HG02943 (cell line): ENCODE measurements around the gene GRK2.
A peak's percentile ranks its signal among the peaks of the same experiment; 100 is the strongest.

Experiments
- ATAC-seq: cut with Tn5 transposase; IDR thresholded peaks from one replicate; pipeline ENCODE4 v1.9.1; 2021; ENCODE audit warnings: mild to moderate bottlenecking, low read depth, moderate library complexity; ENCODE audit not compliant: unreplicated experiment

GRK2 gene

GRCh38 chr11:67280788-67281551 lies 14.7 kb downstream of the GRK2 start:
- ATAC-seq = no peak

- ATAC-seq = no peak
Measured at GRCh38 chr11:67281552-67282150, 15.4 kb downstream of the GRK2 start.

DNA sequence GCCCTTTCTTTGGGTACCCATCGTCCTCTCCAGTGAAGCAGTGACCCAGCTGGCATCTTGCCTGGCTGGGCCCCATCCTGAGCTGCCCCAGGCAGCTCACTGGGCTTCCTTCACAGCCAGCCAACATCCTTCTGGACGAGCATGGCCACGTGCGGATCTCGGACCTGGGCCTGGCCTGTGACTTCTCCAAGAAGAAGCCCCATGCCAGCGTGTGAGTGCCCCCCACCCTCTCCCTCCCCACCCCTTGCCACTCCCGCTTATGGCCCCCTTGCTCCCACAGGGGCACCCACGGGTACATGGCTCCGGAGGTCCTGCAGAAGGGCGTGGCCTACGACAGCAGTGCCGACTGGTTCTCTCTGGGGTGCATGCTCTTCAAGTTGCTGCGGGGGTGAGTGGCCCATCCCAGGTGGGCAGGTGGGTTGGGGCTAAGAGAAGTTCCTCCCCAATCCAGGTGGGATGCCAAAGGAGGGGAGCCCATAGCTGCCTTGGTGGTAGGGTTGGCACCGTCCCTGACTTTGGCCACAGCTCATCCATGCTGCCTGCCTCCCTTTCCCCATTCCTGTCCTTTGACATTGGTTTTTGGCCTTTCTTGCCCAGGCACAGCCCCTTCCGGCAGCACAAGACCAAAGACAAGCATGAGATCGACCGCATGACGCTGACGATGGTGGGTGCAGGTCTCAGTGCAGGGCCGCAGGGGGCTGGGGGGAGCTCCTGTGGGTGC lies 16.0 kb downstream of the GRK2 start:
- no peak for ATAC-seq

DNA sequence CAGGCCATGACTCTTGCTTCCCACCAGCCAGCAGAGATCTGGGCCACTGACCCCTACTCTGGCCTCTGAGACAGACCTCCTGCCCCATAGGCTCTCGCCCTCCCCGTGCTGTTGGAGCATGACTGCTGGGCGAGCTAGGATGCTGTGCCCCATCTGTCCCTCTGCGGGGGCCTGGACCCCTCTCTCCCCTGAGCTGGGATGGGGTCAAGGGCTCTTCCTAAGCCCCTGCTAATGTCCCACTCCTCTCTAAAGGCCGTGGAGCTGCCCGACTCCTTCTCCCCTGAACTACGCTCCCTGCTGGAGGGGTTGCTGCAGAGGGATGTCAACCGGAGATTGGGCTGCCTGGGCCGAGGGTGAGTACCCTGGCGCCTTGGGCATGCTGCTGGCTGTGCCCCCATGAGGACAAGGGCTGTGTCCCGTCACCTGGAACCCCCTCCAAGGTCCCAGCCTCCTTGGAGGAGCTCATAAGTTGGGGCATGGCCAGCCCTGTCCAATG lies 16.7 kb downstream of the GRK2 start:
- no peak for ATAC-seq

- no peak for ATAC-seq
Measured at GRCh38 chr11:67283481-67283963, 17.2 kb downstream of the GRK2 start.

- ATAC-seq = no peak
Measured at GRCh38 chr11:67284811-67285540, 18.7 kb downstream of the GRK2 start.

GRCh38 chr11:67285541-67286498 lies 19.5 kb downstream of the GRK2 start:
- no peak for ATAC-seq

DNA sequence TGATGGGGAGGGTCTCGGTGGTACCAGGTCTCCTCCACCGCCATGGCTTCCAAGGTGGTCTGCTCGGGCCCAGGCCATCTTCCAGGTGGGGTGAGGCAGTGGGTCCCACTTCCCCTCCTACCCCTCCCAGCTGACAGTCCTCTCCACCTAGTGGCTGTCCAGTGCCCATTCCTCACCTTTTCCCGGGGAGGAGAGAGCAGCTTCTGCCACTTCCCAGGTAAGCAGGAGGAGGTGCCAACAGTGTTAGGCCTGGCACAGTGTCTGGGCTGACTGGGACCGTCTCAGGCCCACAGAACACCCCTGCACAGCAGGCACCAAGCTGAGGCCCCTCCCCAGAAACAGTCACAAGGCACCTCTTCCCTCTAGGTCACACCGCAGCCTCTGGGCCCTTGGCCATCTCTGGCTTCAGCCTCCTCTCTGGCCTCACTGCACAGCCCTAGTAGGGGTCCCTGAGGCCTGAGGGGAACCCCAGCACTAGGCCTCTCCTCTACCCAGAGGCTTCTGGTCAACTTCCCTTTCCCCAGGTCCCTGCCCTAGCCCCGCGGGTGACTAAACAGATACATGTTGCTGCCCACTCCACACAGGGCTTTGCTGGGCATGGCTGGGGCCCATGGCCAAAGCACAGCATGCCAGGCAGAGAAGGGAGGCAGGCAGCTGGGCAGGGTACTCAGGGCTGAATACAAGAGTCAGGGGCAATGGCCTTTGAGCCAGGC lies 20.5 kb downstream of the GRK2 start:
- ATAC-seq = no peak

DNA sequence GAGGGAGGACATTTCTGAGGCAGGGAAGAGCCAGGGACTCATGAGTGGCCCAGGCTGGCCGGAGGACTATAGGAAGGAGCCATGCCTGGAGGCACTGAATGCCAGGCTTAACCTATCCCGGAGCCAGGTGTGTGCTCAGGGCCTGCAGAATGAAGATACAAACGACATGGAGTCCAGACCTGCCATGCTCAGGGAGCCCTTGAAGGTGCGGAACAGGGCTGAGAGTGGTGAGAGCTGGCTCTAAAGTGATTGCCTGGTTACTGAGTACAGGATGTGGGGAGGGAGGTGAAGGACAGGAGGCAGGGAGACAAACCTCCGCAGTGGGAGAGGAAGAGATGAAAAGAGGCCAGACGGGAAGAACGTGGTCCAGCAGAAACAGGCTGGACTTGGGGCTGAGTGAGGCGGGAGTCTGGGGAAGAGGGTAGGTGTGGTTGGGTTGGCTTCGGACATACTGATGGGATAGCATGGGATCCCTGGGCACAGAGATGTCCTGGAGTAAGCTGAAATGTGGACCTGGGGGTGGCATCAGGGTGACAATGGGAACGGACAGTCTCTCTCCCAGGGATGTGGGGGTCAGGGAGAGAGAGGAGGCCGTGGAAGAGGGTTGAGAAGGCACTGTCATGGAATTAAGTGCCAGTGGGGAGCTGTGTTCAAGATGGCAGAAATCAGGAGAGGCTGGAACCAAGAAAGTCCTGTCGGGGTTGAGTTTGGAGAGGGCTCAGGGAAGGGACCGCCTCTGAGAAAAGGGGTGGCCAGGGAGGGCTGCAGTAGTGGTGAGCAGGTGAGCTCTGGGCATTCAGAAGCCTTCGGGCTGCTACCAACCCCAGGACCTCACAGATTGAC lies 21.3 kb downstream of the GRK2 start:
- ATAC-seq = no peak

DNA sequence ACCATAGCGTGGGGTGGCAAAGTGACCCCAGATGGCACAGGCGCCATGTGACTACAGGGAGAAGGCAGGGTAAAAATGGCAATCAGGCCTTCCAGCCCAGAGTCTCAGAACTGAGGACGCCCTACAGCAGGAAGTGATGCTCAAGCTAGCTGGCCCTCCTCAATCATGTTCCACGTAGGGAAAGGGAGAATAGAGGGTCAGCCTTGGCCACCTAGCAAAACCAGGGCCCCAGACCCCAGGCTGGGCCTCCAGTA lies 21.9 kb downstream of the GRK2 start:
- ATAC-seq = no peak

DNA sequence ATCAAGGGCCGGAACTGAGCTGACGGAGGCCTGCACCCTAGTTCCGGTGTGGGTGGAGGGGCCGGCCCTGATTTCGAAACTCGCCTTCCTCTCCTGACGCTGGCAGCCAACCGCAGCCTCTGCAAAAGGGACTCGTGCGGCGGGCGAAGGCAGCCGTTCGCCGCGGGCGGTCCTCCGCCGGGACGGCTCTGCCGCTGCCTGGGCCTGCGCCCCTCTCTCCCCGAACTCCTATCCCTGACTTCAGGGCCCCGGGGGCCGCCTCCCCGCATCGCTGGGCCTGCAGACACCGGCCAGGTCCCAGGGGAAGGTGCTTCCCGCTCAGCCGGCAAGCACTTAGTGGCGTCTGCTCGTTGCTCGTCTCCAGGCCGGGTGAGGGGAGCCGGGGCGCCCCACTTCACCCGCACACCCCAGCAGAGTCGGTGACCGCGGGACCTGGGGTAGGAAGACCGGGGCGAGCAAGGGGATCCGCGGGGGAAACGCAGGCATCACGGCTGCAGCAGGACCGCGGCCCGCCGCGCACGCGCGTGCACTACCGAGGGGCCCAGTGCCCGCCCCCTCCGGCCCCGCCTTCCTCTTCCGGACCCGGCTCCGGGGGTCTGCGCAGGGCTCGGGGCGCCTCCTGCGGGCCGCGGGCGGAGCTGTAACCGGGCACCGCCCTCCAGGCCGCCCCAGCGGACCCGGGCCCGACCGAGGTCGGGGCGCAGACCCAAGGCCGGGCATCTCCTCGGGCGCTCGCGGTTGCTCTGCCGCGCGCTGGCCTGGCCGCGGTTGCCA lies 22.4 kb downstream of the GRK2 start:
- ATAC-seq = peak; percentile 56

DNA sequence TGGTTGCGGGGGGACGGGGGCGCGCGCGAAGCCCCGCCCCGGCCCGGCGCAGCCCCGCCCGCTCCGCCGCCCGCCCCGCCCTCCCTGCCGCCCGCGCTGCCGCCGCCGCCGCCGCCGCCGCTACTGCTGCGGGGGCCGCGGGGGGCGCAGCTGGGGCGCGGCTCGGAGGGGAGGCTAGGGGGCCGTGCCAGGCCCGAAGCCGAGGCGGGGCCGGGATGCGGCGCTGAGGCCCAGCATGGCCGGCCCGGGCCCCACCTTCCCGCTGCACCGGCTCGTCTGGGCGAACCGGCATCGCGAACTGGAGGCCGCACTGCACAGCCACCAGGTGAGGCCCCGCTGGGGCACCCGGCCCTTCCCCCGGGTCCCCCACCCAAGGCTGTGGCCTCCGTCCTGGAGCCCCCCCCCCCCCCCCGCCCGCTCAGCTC lies 23.0 kb downstream of the GRK2 start, which contains the start of gene ANKRD13D:
Gene ANKRD13D (plus strand): TSS at position 78 of the 425 bp plus-strand sequence. CDS start 158 bp downstream, at position 236.
- ATAC-seq = peak; percentile 39

GRCh38 chr11:67289651-67290479 lies 23.6 kb downstream of the GRK2 start:
- no peak for ATAC-seq

- no peak for ATAC-seq
Measured at GRCh38 chr11:67290801-67291200, 24.5 kb downstream of the GRK2 start.

- no peak for ATAC-seq
Measured at GRCh38 chr11:67291481-67292381, 25.5 kb downstream of the GRK2 start.
